IMR-90 (cell line): ENCODE data around the gene METTL14.

Experiments used
- BHLHE40 ChIP-seq: fragments of 150-350 bp; IDR thresholded peaks from 2 replicates; pipeline ENCODE4 v1.6.1; 2016; ENCODE audit warnings: mild to moderate bottlenecking, low read depth, low read length
- CEBPB ChIP-seq: IDR thresholded peaks from 2 replicates; pipeline ENCODE4 v1.6.1; 2012; ENCODE audit warnings: low read depth, low read length, improper control_type of control experiment
- CHD1 ChIP-seq: IDR thresholded peaks from 2 replicates; pipeline ENCODE4 v1.6.1; 2012; ENCODE audit warnings: low read depth, low read length, improper control_type of control experiment
- CTCF ChIP-seq: conservative IDR thresholded peaks from 2 replicates; pipeline ENCODE4 v1.5.1; 2012; ENCODE audit warnings: mild to moderate bottlenecking, low read depth, low read length, improper control_type of control experiment
- FOS ChIP-seq: fragments of 150-350 bp; IDR thresholded peaks from 2 replicates; pipeline ENCODE4 v1.6.1; 2016; ENCODE audit warnings: low read depth, low read length
- MXI1 ChIP-seq: IDR thresholded peaks from 2 replicates; pipeline ENCODE4 v1.6.1; 2012; ENCODE audit warnings: low read depth, mild to moderate bottlenecking, low read length, moderate library complexity, borderline replicate concordance
- NFE2L2 ChIP-seq: fragments of 150-350 bp; IDR thresholded peaks from 2 replicates; pipeline ENCODE4 v1.6.1; 2016; ENCODE audit warnings: low read depth, mild to moderate bottlenecking, low read length
- POLR2A ChIP-seq: IDR thresholded peaks from 2 replicates; pipeline ENCODE4 v1.6.1; 2012; ENCODE audit warnings: mild to moderate bottlenecking, low read depth, low read length
- RAD21 ChIP-seq: IDR thresholded peaks from 2 replicates; pipeline ENCODE4 v1.6.1; 2012; ENCODE audit warnings: low read length, improper control_type of control experiment
- RFX5 ChIP-seq: IDR thresholded peaks from 2 replicates; pipeline ENCODE4 v1.8.0; 2012; ENCODE audit warnings: low read depth, mild to moderate bottlenecking, low read length, moderate library complexity
- TF ChIP-seq, protein P1 (sequence below): fragments of 150-350 bp; IDR thresholded peaks from 2 replicates; pipeline ENCODE4 v1.6.1; 2016; ENCODE audit warnings: low read depth, mild to moderate bottlenecking, low read length, moderate library complexity, borderline replicate concordance
- TF ChIP-seq, protein P2 (sequence below): fragments of 150-350 bp; IDR thresholded peaks from 2 replicates; pipeline ENCODE4 v1.6.1; 2017; ENCODE audit warnings: mild to moderate bottlenecking, antibody characterized with exemption, low read length, low read depth

DNA sequence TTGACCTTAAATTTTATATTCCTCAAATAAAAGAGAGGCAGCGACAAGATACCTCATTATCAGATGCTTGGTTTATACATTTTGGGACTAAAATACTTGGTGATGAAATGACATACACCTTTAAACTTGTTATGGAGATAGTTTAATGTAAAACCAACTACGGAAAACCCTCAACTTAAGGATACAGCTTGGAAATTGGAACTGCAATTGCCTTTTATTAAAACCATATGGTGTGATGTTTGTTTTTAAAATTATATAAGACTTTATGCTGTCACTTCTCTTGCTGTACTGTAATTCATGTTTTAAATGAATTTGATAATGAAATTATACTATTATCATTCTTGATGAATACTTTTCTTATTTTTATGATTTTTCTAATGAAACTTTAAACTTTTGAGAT lies 25.9 kb downstream of the METTL14 start:
- TF ChIP-seq FOS (no peak), POLR2A (no peak), RFX5 (no peak), MXI1 (no peak), RAD21 (no peak), CTCF (no peak), CEBPB (no peak), CHD1 (no peak), BHLHE40 (no peak), NFE2L2 (no peak)
- TF ChIP-seq, protein P1, sequence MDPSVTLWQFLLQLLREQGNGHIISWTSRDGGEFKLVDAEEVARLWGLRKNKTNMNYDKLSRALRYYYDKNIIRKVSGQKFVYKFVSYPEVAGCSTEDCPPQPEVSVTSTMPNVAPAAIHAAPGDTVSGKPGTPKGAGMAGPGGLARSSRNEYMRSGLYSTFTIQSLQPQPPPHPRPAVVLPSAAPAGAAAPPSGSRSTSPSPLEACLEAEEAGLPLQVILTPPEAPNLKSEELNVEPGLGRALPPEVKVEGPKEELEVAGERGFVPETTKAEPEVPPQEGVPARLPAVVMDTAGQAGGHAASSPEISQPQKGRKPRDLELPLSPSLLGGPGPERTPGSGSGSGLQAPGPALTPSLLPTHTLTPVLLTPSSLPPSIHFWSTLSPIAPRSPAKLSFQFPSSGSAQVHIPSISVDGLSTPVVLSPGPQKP: no peak
- TF ChIP-seq, protein P2, sequence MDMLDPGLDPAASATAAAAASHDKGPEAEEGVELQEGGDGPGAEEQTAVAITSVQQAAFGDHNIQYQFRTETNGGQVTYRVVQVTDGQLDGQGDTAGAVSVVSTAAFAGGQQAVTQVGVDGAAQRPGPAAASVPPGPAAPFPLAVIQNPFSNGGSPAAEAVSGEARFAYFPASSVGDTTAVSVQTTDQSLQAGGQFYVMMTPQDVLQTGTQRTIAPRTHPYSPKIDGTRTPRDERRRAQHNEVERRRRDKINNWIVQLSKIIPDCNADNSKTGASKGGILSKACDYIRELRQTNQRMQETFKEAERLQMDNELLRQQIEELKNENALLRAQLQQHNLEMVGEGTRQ: no peak
